HepG2 (cell line): ENCODE data around the gene PSD. TPM values are rescaled to one million over a fixed set of nuclear protein-coding genes. Genes with fewer than 3 reads are reported as not detected.
A peak's percentile ranks its signal among the peaks of the same experiment; 100 is the strongest.

Experiments used
- GMEB2 ChIP-seq: IDR thresholded peaks from 2 replicates; pipeline ENCODE4 v1.6.1; 2016; ENCODE audit warnings: missing biosample characterization, missing genetic modification reagents, low read depth
- KAT2B ChIP-seq: fragments of 150-350 bp; IDR thresholded peaks from 2 replicates; pipeline ENCODE4 v1.6.1; 2014; ENCODE audit warnings: low read depth, low read length, borderline replicate concordance
- KDM5A ChIP-seq: fragments of 200-600 bp; sonication (generic); IDR thresholded peaks from 2 replicates; pipeline ENCODE4 v1.7.0; 2018; ENCODE audit warnings: antibody characterized with exemption, mild to moderate bottlenecking, low read length, borderline replicate concordance
- KDM5B ChIP-seq: sonication (generic); formaldehyde crosslinking; IDR thresholded peaks from 2 replicates; pipeline ENCODE4 v1.4.0; 2020; ENCODE audit warnings: missing genetic modification reagents, mild to moderate bottlenecking, borderline replicate concordance
- KLF16 ChIP-seq, 2 experiments: sonication (generic) in 1 of 2; formaldehyde crosslinking in 1 of 2; IDR thresholded peaks; 2 replicates each; pipeline versions ENCODE4 v1.6.1 to v1.8.0; 2016 to 2023; ENCODE audit warnings: missing genetic modification reagents in 2 of 2, missing compliant biosample characterization in 1 of 2
- LCORL ChIP-seq, 2 experiments: fragments of 450-650 bp in 1 of 2; sonication (generic) in 1 of 2; formaldehyde crosslinking in 1 of 2; IDR thresholded peaks; 2 replicates each; pipeline versions ENCODE4 v1.5.0 to v1.6.1; 2017 to 2020; ENCODE audit warnings: antibody characterized with exemption in 1 of 2, missing genetic modification reagents in 1 of 2
- NR2C2 ChIP-seq: sonication (generic); formaldehyde crosslinking; IDR thresholded peaks from 2 replicates; pipeline ENCODE4 v1.4.0; 2020; ENCODE audit warnings: missing genetic modification reagents, mild to moderate bottlenecking, moderate library complexity, borderline replicate concordance
- PHF20 ChIP-seq: sonication (generic); formaldehyde crosslinking; IDR thresholded peaks from 2 replicates; pipeline ENCODE4 v1.5.0; 2020; ENCODE audit warnings: mild to moderate bottlenecking, missing genetic modification reagents
- SMARCC2 ChIP-seq: fragments of 450-650 bp; IDR thresholded peaks from 2 replicates; pipeline ENCODE4 v1.6.1; 2017; ENCODE audit warnings: antibody characterized with exemption, mild to moderate bottlenecking
- SNAPC2 ChIP-seq: sonication (generic); formaldehyde crosslinking; IDR thresholded peaks from 2 replicates; pipeline ENCODE4 v1.8.1; 2022; ENCODE audit warnings: mild to moderate bottlenecking, missing genetic modification reagents
- SP4 ChIP-seq: sonication (generic); formaldehyde crosslinking; IDR thresholded peaks from 2 replicates; pipeline ENCODE4 v1.8.1; 2023; ENCODE audit warnings: mild to moderate bottlenecking, missing genetic modification reagents
- TBX2 ChIP-seq: sonication (generic); formaldehyde crosslinking; IDR thresholded peaks from 2 replicates; pipeline ENCODE4 v1.5.0; 2020; ENCODE audit warnings: missing genetic modification reagents, mild to moderate bottlenecking, borderline replicate concordance
- UBTF ChIP-seq: sonication (generic); formaldehyde crosslinking; IDR thresholded peaks from 2 replicates; pipeline ENCODE4 v1.4.0; 2020; ENCODE audit warnings: mild to moderate bottlenecking, missing genetic modification reagents
- WIZ ChIP-seq: sonication (generic); formaldehyde crosslinking; IDR thresholded peaks from 2 replicates; pipeline ENCODE4 v1.5.1; 2020; ENCODE audit warnings: mild to moderate bottlenecking, missing genetic modification reagents
- ZFAT ChIP-seq: sonication (generic); formaldehyde crosslinking; conservative IDR thresholded peaks from 2 replicates; pipeline ENCODE4 v1.8.1; 2023; ENCODE audit warnings: missing genetic modification reagents, inconsistent platforms
- ZGPAT ChIP-seq: IDR thresholded peaks from 2 replicates; pipeline ENCODE4 v1.6.1; 2016; ENCODE audit warnings: mild to moderate bottlenecking
- ZKSCAN8 ChIP-seq: IDR thresholded peaks from 2 replicates; pipeline ENCODE4 v1.6.1; 2016; ENCODE audit warnings: borderline replicate concordance, missing genetic modification reagents, missing compliant biosample characterization
- ZNF17 ChIP-seq: sonication (generic); formaldehyde crosslinking; IDR thresholded peaks from 2 replicates; pipeline ENCODE4 v1.5.0; 2020; ENCODE audit warnings: mild to moderate bottlenecking, missing genetic modification reagents
- ZNF33B ChIP-seq: sonication (generic); formaldehyde crosslinking; IDR thresholded peaks from 2 replicates; pipeline ENCODE4 v1.5.1; 2020; ENCODE audit warnings: mild to moderate bottlenecking, missing genetic modification reagents
- ZNF468 ChIP-seq: sonication (generic); formaldehyde crosslinking; IDR thresholded peaks from 2 replicates; pipeline ENCODE4 v1.8.0; 2022; ENCODE audit warnings: mild to moderate bottlenecking, moderate library complexity, missing genetic modification reagents
- ZNF614 ChIP-seq: IDR thresholded peaks from 2 replicates; pipeline ENCODE4 v1.6.1; 2018; ENCODE audit warnings: missing biosample characterization, missing genetic modification reagents, inconsistent platforms, borderline replicate concordance
- ZSCAN20 ChIP-seq: sonication (generic); formaldehyde crosslinking; IDR thresholded peaks from 2 replicates; pipeline ENCODE4 v1.4.0; 2020; ENCODE audit warnings: missing genetic modification reagents, mild to moderate bottlenecking, borderline replicate concordance
- polyA plus RNA-seq, 8 experiments: library from polyadenylated mRNA; depleted of rRNA in 3 of 8; stranded (reverse) in 7 of 8; unstranded in 1 of 8; fragments of >200 nt; fragmentation: Illumina TruSeq in 4 of 8; extraction: Trizol in 4 of 8; gene quantifications; 2 replicates each; pipeline versions ENCODE4 v1.2.1 to v1.2.3, GENCODE V29; 2011 to 2016; ENCODE audit warnings: low read depth in 4 of 8, missing spikeins in 1 of 8, mixed read lengths in 1 of 8; ENCODE audit not compliant: insufficient read depth in 1 of 8
- total RNA-seq, 5 experiments: library from RNA; depleted of rRNA; stranded (reverse); fragments of >200 nt; fragmentation: Illumina TruSeq; extraction: Trizol; gene quantifications; 2 replicates each; pipeline ENCODE4 v1.2.3, GENCODE V29; 2016; ENCODE audit warnings: low read depth in 1 of 5
- TF ChIP-seq, protein P1 (sequence below): sonication (generic); formaldehyde crosslinking; IDR thresholded peaks from 2 replicates; pipeline ENCODE4 v1.5.0; 2020; ENCODE audit warnings: missing genetic modification reagents

PSD gene
- total and polyA plus RNA-seq, 2 of the 13 experiments (the other 11 are each of a cell fraction or from before 2014, with no cell fraction given) = 0.35 to 0.58 TPM

DNA sequence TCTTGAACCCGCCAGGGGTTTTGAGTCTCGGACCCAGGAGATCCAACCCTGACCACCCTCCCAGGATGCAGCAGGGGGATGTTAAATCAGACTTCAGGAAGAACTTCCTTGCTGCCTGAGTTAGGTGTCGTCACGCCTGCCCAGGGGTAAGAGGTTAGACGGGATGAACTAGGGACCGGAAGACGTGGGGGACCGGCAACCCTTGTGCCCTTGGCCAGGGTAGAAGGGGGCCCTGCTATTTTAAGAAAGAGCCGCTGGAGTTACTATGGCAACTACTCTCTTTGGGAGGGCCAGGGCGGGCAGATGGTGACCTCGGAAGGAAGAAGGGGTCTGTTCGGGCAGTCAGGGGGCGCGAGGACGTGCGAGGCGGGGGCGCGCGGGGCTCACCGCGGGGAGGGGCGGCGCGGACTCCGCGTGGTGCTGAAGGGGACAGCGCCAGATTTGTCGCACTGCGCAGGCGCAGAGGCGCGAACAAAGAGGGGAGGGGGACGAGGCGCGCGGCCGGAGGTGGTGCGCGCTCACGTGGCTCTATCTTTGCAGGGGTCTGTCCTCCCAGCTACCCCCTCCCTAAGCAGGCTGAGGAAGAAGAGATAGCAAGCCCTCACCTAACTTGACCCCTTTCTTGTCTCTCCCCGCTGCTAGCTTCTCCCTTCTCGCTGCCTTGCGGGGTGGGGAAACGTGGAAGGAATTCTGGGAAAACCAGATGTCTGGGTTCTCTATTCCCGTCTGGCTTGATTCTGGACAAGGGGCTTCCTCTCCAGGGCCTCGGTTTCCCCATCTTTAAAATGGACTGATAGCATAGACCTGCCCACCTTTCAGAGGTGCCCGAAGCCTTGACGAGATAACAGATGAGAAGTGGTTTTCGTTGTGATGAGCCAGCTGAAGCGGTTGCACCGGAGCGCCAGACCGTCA, 940 bp upstream of the PSD start (continued):
- peak; percentile 29; the same call in 1 of the 2 replicates for TF ChIP-seq ZGPAT (CRISPR knock-in tag)
- peak; percentile 76 for TF ChIP-seq WIZ (CRISPR knock-in tag)
- no peak for TF ChIP-seq ZNF33B (CRISPR knock-in tag)
- 0 out of 2 replicates have a peak, but pooled peaks have one; percentile 26 for TF ChIP-seq PHF20 (CRISPR knock-in tag)
- TF ChIP-seq KDM5A = no peak; the same call in 1 of the 2 replicates
- TF ChIP-seq LCORL (IDR thresholded peaks at IDR 0.05) = no peak
- no peak for TF ChIP-seq LCORL (CRISPR knock-in tag; IDR thresholded peaks at IDR 0.05)
- no peak for TF ChIP-seq ZKSCAN8 (CRISPR knock-in tag)
- 0 out of 2 replicates have a peak, but pooled peaks have one; percentile 55 for TF ChIP-seq ZFAT (CRISPR knock-in tag)
- no peak for TF ChIP-seq ZNF614 (CRISPR knock-in tag)
- TF ChIP-seq SP4 (CRISPR knock-in tag) = no peak
- peak in 1 of 2 experiments; percentile 56; a peak in 1 of 4 replicates for TF ChIP-seq KLF16 (CRISPR knock-in tag; IDR thresholded peaks at IDR 0.05)
- no peak for TF ChIP-seq KAT2B
- TF ChIP-seq SNAPC2 = 0 out of 2 replicates have a peak, but pooled peaks have one; percentile 47
- TF ChIP-seq ZSCAN20 = 0 out of 2 replicates have a peak, but pooled peaks have one; percentile 76
- TF ChIP-seq UBTF (CRISPR knock-in tag) = peak; percentile 23; the same call in 1 of the 2 replicates
- no peak for TF ChIP-seq ZNF17 (CRISPR knock-in tag)
- TF ChIP-seq KDM5B = peak; percentile 69; the same call in 1 of the 2 replicates
- no peak for TF ChIP-seq GMEB2
- no peak for TF ChIP-seq TBX2
- TF ChIP-seq, protein P1, sequence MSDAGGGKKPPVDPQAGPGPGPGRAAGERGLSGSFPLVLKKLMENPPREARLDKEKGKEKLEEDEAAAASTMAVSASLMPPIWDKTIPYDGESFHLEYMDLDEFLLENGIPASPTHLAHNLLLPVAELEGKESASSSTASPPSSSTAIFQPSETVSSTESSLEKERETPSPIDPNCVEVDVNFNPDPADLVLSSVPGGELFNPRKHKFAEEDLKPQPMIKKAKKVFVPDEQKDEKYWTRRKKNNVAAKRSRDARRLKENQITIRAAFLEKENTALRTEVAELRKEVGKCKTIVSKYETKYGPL (CRISPR knock-in tag) = 0 out of 2 replicates have a peak, but pooled peaks have one; percentile 29
- TF ChIP-seq SMARCC2 = no peak
- TF ChIP-seq NR2C2 = peak; percentile 33; the same call in 1 of the 2 replicates
- TF ChIP-seq ZNF468 = no peak
